SK-N-SH (cell line): ENCODE data around the gene PNCK. TPM values are rescaled to one million over a fixed set of nuclear protein-coding genes. Genes with fewer than 3 reads are reported as not detected.

Experiments used
- CTCF ChIA-PET: fragments of 300-600, 350-600 bp; formaldehyde crosslinking; extraction: SDS; loops from one replicate; lab custom pipeline; 2021; lab: Yijun Ruan, JAX
- POLR2A ChIA-PET: fragments of 350-600 bp; sonication (Branson Sonifier 250); formaldehyde crosslinking; extraction: SDS; loops from one replicate; lab custom pipeline; 2020; ENCODE audit warnings: antibody characterized with exemption, inconsistent platforms; lab: Yijun Ruan, JAX
- DNase-seq: peaks from one replicate; pipeline ENCODE4 v3.0.0; 2012
- H2AFZ ChIP-seq: fragments of 200-600 bp; sonication (generic); 2 replicates; pipeline ENCODE4 v1.8.1; 2016; ENCODE audit warnings: antibody characterized with exemption, mild to moderate bottlenecking, low read depth
- H3F3A ChIP-seq: fragments of 200-600 bp; sonication (generic); replicated peaks from 2 replicates; pipeline ENCODE3; 2016; ENCODE audit warnings: antibody characterized with exemption, mild to moderate bottlenecking; ENCODE audit not compliant: insufficient read depth
- H3K27ac ChIP-seq, 2 experiments: fragments of 200-500 bp in 1 of 2; fragments of 200-600 bp in 1 of 2; sonication (Bioruptor generic) in 1 of 2; sonication (generic), shearing (Covaris generic) in 1 of 2; 2 replicates each; pipeline versions ENCODE4 v1.5.1 to v1.6.1; 2014 to 2016; ENCODE audit warnings: low read depth in 2 of 2, inconsistent platforms in 1 of 2, low read length in 1 of 2, mild to moderate bottlenecking in 1 of 2, mixed read lengths in 1 of 2
- H3K27me3 ChIP-seq: fragments of 200-600 bp; sonication (generic), shearing (Covaris generic); 2 replicates; pipeline ENCODE4 v1.6.1; 2016; ENCODE audit warnings: mixed run types; ENCODE audit not compliant: insufficient read depth
- H3K36me3 ChIP-seq, 2 experiments: fragments of 200-500 bp in 1 of 2; fragments of 200-600 bp in 1 of 2; sonication (Bioruptor generic) in 1 of 2; sonication (generic) in 1 of 2; replicated peaks in 1 of 2; 2 replicates each; pipeline versions ENCODE3 to v1.5.1; 2014 to 2016; ENCODE audit warnings: low read length in 1 of 2, mild to moderate bottlenecking in 1 of 2; ENCODE audit not compliant: insufficient read depth in 2 of 2, control insufficient read depth in 1 of 2
- H3K4me1 ChIP-seq, 2 experiments: fragments of 200-500 bp in 1 of 2; fragments of 200-600 bp in 1 of 2; sonication (Bioruptor generic) in 1 of 2; sonication (generic), shearing (Covaris generic) in 1 of 2; 2 replicates each; pipeline versions ENCODE4 v1.5.1 to v1.6.1; 2014 to 2016; ENCODE audit warnings: low read depth in 1 of 2, low read length in 1 of 2, mixed run types in 1 of 2; ENCODE audit not compliant: insufficient read depth in 2 of 2, control insufficient read depth in 1 of 2
- H3K4me2 ChIP-seq: fragments of 200-600 bp; sonication (generic), shearing (Covaris generic); 2 replicates; pipeline ENCODE4 v1.6.1; 2017; ENCODE audit warnings: mixed run types
- H3K4me3 ChIP-seq, 2 experiments: fragments of 200-500 bp in 1 of 2; fragments of 200-600 bp in 1 of 2; sonication (Bioruptor generic) in 1 of 2; sonication (generic), shearing (Covaris generic) in 1 of 2; 2 replicates each; pipeline versions ENCODE4 v1.5.1 to v1.8.1; 2014 to 2016; ENCODE audit warnings: low read depth in 2 of 2, inconsistent platforms in 1 of 2, low read length in 1 of 2, mild to moderate bottlenecking in 1 of 2, mixed read lengths in 1 of 2, moderate library complexity in 1 of 2
- H3K79me2 ChIP-seq: fragments of 200-600 bp; sonication (generic); 2 replicates; pipeline ENCODE4 v1.8.1; 2017; ENCODE audit warnings: mild to moderate bottlenecking; ENCODE audit not compliant: insufficient read depth
- H3K9ac ChIP-seq: fragments of 200-600 bp; sonication (generic); 2 replicates; pipeline ENCODE4 v1.6.1; 2017; ENCODE audit warnings: mixed run types
- H3K9me2 ChIP-seq: fragments of 200-600 bp; sonication (generic); 2 replicates; pipeline ENCODE4 v1.6.1; 2017; ENCODE audit warnings: mixed run types
- H3K9me3 ChIP-seq: fragments of 200-600 bp; sonication (generic); 2 replicates; pipeline ENCODE4 v1.6.1; 2017; ENCODE audit warnings: mixed run types, mild to moderate bottlenecking, moderate library complexity
- H4K20me1 ChIP-seq: fragments of 200-600 bp; sonication (generic); 2 replicates; pipeline ENCODE4 v1.6.1; 2017; ENCODE audit warnings: mild to moderate bottlenecking, mixed run types; ENCODE audit not compliant: insufficient read depth
- FOXJ3 ChIP-seq: sonication (generic); formaldehyde crosslinking; IDR thresholded peaks from 2 replicates; pipeline ENCODE4 v1.5.1; 2020; ENCODE audit warnings: mild to moderate bottlenecking, missing genetic modification reagents
- MXI1 ChIP-seq: IDR thresholded peaks from 2 replicates; pipeline ENCODE4 v1.6.1; 2012; ENCODE audit warnings: mild to moderate bottlenecking, low read depth, low read length, improper control_type of control experiment
- NRF1 ChIP-seq: IDR thresholded peaks from 2 replicates; pipeline ENCODE4 v1.6.1; 2012; ENCODE audit warnings: low read depth, mild to moderate bottlenecking, low read length
- TEAD4 ChIP-seq: IDR thresholded peaks from 2 replicates; pipeline ENCODE4 v1.4.0; 2012; ENCODE audit warnings: mild to moderate bottlenecking, borderline replicate concordance; ENCODE audit not compliant: insufficient read depth
- WGBS: methylation state at CpG from one replicate; pipeline ENCODE4 v1.1.6; 2017; ENCODE audit warnings: low lambda C conversion rate; 5-methylcytosine and 5-hydroxymethylcytosine counted together
- polyA plus RNA-seq, 3 experiments: library from polyadenylated mRNA; depleted of rRNA; stranded (reverse); fragments of >200 nt; gene quantifications; 2 replicates each; pipeline ENCODE4 v1.2.3, GENCODE V29; 2012
- TF ChIP-seq, protein P1 (sequence below): IDR thresholded peaks from 2 replicates; pipeline ENCODE4 v1.4.0; 2012; ENCODE audit warnings: low read depth
- TF ChIP-seq, protein P2 (sequence below): fragments of 200-600 bp; sonication (generic); IDR thresholded peaks from 2 replicates; pipeline ENCODE4 v1.6.1; 2017; ENCODE audit warnings: antibody characterized with exemption, mild to moderate bottlenecking, moderate library complexity
- TF ChIP-seq, protein P3 (sequence below): IDR thresholded peaks from 2 replicates; pipeline ENCODE4 v1.6.1; 2012; ENCODE audit warnings: mild to moderate bottlenecking, low read depth, low read length, moderate library complexity

The PNCK gene
- polyA plus RNA-seq, 1 of the 3 experiments (the other 2 are of a cell fraction) = 1.2 TPM

DNA sequence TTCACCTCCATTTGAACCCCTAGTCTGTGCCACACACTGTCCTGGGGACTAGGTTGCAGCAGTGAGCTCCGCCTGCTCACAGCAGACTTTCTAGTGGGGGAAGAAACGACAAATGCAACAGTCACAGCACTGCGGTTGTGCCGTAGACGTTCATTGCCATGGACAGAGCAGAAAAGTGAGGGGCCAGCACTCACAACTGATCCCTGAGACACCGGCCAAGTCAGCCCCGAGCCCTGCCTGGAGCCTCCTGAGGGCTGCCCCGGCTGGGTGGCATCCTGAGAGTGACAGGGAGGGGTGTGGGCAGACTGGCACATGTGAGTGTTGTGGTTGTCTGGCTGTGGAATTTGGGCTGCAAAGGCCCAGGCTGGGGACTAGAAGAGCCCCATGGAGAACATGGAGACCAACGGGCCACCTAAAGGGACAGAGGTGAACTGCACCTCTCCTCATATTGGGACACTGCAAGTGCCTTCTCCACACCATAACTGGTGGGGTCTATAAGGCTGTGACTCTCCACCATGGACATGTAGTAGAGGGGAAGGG lies 22.0 kb downstream of the PNCK start:
- peaks cover 14% of the 10 kb centered on the region for H3K27me3 ChIP-seq
- H3K4me1 ChIP-seq = peaks cover 0 to 1% of the 10 kb centered on the region in 2 experiments; a peak in 1 of 4 replicates
- no peaks in the 10 kb centered on the region for H3K36me3 ChIP-seq
- H4K20me1 ChIP-seq = no peaks in the 10 kb centered on the region
- no peaks in the 10 kb centered on the region for H3K9me3 ChIP-seq
- peak; percentile 45 for DNase-seq
- H3K27ac ChIP-seq = no peak overlapping the region
- CTCF ChIA-PET = interaction anchor here (0.7 to 11.0 kb wide), 7 partner anchors 8 to 97 kb away, joined by 3 to 106 read pairs (median 5); no protein-coding TSS in a partner anchor
- no peak overlapping the region for H3K4me3 ChIP-seq
- H3K79me2 ChIP-seq = no peaks in the 10 kb centered on the region
- no peak overlapping the region for H3K9ac ChIP-seq
- H3K9me2 ChIP-seq = no peaks in the 10 kb centered on the region
- H2AFZ ChIP-seq = no peak overlapping the region
- TF ChIP-seq, protein P1, sequence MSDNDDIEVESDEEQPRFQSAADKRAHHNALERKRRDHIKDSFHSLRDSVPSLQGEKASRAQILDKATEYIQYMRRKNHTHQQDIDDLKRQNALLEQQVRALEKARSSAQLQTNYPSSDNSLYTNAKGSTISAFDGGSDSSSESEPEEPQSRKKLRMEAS = no peak
- TF ChIP-seq, protein P2, sequence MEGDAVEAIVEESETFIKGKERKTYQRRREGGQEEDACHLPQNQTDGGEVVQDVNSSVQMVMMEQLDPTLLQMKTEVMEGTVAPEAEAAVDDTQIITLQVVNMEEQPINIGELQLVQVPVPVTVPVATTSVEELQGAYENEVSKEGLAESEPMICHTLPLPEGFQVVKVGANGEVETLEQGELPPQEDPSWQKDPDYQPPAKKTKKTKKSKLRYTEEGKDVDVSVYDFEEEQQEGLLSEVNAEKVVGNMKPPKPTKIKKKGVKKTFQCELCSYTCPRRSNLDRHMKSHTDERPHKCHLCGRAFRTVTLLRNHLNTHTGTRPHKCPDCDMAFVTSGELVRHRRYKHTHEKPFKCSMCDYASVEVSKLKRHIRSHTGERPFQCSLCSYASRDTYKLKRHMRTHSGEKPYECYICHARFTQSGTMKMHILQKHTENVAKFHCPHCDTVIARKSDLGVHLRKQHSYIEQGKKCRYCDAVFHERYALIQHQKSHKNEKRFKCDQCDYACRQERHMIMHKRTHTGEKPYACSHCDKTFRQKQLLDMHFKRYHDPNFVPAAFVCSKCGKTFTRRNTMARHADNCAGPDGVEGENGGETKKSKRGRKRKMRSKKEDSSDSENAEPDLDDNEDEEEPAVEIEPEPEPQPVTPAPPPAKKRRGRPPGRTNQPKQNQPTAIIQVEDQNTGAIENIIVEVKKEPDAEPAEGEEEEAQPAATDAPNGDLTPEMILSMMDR = peak; percentile 31
- POLR2A ChIA-PET = no interaction called here
- H3F3A ChIP-seq = no peaks in the 10 kb centered on the region
- H3K4me2 ChIP-seq = no peak overlapping the region
- 46% methylated on average over 6 of the region's 9 CpGs for WGBS

DNA sequence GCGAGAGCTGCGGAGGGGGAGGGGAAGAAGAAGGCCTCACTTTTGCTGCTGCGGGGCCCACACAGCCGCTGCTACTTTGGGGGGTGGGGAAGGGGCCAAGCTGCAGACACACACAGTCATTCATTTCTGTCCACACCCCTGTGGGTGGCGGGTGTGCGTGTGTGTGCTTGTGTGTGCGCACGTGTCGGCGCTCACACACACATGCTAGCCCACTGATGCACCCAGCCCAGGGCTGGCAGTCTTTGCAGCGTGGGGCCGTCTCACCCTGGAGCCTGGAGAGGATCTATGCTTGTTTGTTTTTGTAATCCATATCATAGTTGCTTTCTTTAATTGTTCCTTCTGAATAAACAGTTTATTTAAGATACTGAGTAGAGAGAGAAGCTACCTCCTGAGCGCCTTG lies 22.7 kb downstream of the PNCK start:
- no peaks in the 10 kb centered on the region for H3F3A ChIP-seq
- H2AFZ ChIP-seq = no peak overlapping the region
- H4K20me1 ChIP-seq = no peaks in the 10 kb centered on the region
- H3K9ac ChIP-seq = no peak overlapping the region
- H3K9me3 ChIP-seq = no peaks in the 10 kb centered on the region
- WGBS = 29% methylated on average over 7 of the region's 13 CpGs
- DNase-seq = no peak
- peaks cover 0 to 3% of the 10 kb centered on the region in 2 experiments; a peak in 1 of 4 replicates for H3K4me1 ChIP-seq
- no peaks in the 10 kb centered on the region for H3K9me2 ChIP-seq
- H3K27me3 ChIP-seq = peaks cover 21% of the 10 kb centered on the region
- no peaks in the 10 kb centered on the region for H3K79me2 ChIP-seq
- H3K27ac ChIP-seq = no peak overlapping the region
- H3K4me2 ChIP-seq = no peak overlapping the region
- no peaks in the 10 kb centered on the region for H3K36me3 ChIP-seq
- ChIA-PET POLR2A (no interaction called here), CTCF (interaction anchor here (0.7 to 11.0 kb wide), 6 partner anchors 12 to 96 kb away, joined by 3 to 106 read pairs (median 4); no protein-coding TSS in a partner anchor)
- no peak for TF ChIP-seq MXI1
- TF ChIP-seq FOXJ3 (CRISPR knock-in tag) = no peak
- TF ChIP-seq NRF1 = no peak
- TF ChIP-seq TEAD4 = no peak
- TF ChIP-seq, protein P2 = no peak
- TF ChIP-seq, protein P1 = no peak
- TF ChIP-seq, protein P3, sequence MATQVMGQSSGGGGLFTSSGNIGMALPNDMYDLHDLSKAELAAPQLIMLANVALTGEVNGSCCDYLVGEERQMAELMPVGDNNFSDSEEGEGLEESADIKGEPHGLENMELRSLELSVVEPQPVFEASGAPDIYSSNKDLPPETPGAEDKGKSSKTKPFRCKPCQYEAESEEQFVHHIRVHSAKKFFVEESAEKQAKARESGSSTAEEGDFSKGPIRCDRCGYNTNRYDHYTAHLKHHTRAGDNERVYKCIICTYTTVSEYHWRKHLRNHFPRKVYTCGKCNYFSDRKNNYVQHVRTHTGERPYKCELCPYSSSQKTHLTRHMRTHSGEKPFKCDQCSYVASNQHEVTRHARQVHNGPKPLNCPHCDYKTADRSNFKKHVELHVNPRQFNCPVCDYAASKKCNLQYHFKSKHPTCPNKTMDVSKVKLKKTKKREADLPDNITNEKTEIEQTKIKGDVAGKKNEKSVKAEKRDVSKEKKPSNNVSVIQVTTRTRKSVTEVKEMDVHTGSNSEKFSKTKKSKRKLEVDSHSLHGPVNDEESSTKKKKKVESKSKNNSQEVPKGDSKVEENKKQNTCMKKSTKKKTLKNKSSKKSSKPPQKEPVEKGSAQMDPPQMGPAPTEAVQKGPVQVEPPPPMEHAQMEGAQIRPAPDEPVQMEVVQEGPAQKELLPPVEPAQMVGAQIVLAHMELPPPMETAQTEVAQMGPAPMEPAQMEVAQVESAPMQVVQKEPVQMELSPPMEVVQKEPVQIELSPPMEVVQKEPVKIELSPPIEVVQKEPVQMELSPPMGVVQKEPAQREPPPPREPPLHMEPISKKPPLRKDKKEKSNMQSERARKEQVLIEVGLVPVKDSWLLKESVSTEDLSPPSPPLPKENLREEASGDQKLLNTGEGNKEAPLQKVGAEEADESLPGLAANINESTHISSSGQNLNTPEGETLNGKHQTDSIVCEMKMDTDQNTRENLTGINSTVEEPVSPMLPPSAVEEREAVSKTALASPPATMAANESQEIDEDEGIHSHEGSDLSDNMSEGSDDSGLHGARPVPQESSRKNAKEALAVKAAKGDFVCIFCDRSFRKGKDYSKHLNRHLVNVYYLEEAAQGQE = no peak
- no peak overlapping the region for H3K4me3 ChIP-seq
